K562 (cell line): ENCODE measurements around the gene SBF1. TPM values are rescaled to one million over a fixed set of nuclear protein-coding genes. Genes with fewer than 3 reads are reported as not detected.

Experiments
- CHD7 ChIP-seq: fragments of 200-600 bp; sonication (generic); IDR thresholded peaks from one replicate; pipeline ENCODE4 v1.6.1; 2012; ENCODE audit warnings: mild to moderate bottlenecking, low read depth, low read length, inconsistent platforms
- NFE2L1 ChIP-seq: fragments of 450-650 bp; IDR thresholded peaks from 2 replicates; pipeline ENCODE4 v1.6.1; 2016; ENCODE audit warnings: missing genetic modification characterization, low read depth, mild to moderate bottlenecking, missing compliant biosample characterization, moderate library complexity, borderline replicate concordance
- RBM22 ChIP-seq: fragments of 200-400 bp; formaldehyde crosslinking; IDR thresholded peaks from 2 replicates; pipeline ENCODE4 v1.6.1; 2018; ENCODE audit warnings: low read length, low read depth; ENCODE audit not compliant: poor library complexity, severe bottlenecking
- TEAD2 ChIP-seq: fragments of 450-650 bp; IDR thresholded peaks from 2 replicates; pipeline ENCODE4 v1.6.1; 2016; ENCODE audit warnings: missing genetic modification characterization, control low read depth, missing compliant biosample characterization
- ZBTB5 ChIP-seq: fragments of 450-650 bp; IDR thresholded peaks from 2 replicates; pipeline ENCODE4 v1.6.1; 2017; ENCODE audit warnings: antibody characterized with exemption
- ZBTB9 ChIP-seq: fragments of 450-650 bp; formaldehyde crosslinking; IDR thresholded peaks from 2 replicates; pipeline ENCODE4 v1.4.0; 2020; ENCODE audit warnings: mild to moderate bottlenecking, moderate library complexity
- polyA plus RNA-seq, 8 experiments: library from polyadenylated mRNA; depleted of rRNA in 4 of 8; stranded (reverse) in 5 of 8; unstranded in 3 of 8; fragments of >200 nt; fragmentation: Nextera tagmentation in 2 of 8; fragmentation: Illumina TruSeq in 1 of 8; extraction: Ambion mirVana in 2 of 8; extraction: Trizol in 1 of 8; gene quantifications; 2 replicates each; pipeline versions ENCODE4 v1.2.1 to v1.2.3, GENCODE V29; 2011 to 2014; ENCODE audit warnings: inconsistent platforms in 1 of 8, missing spikeins in 1 of 8
- total RNA-seq, 7 experiments: library from RNA; depleted of rRNA in 6 of 7; stranded (reverse); fragments of >200 nt in 6 of 7; fragmentation: Illumina TruSeq in 2 of 7; extraction: Trizol in 2 of 7; gene quantifications; 2 replicates each; pipeline versions ENCODE4 v1.2.1 to v1.2.3, GENCODE V29; 2011 to 2021; ENCODE audit warnings: low replicate concordance in 1 of 7

Gene SBF1
- total and polyA plus RNA-seq, 9 of the 15 experiments (the other 6 are each of a cell fraction or from before 2014, with no cell fraction given), result 0.44 to 50.4 (median 11.4) TPM

GRCh38 chr22:50522208-50522805 lies 47.5 kb upstream of the SBF1 start (continued):
- no peak for TF ChIP-seq CHD7
- no peak for TF ChIP-seq NFE2L1
- TF ChIP-seq RBM22, result no peak
- no peak for TF ChIP-seq TEAD2 (tag)
- no peak for TF ChIP-seq ZBTB9 (CRISPR knock-in tag)
- TF ChIP-seq ZBTB5, result no peak
- TF ChIP-seq, all 486 proteins: peak for 0
